HFFc6 (cell line): ENCODE data around the gene OVOL2. TPM values are rescaled to one million over a fixed set of nuclear protein-coding genes. Genes with fewer than 3 reads are reported as not detected.

Experiments
- DNase-seq: peaks from one replicate; pipeline ENCODE4 v3.0.0-alpha.2; 2018
- H3K27ac Mint-ChIP-seq: 2 replicates; pipeline ENCODE4 v1.8.0; 2020; ENCODE audit warnings: mild to moderate bottlenecking, mixed read lengths
- H3K27me3 Mint-ChIP-seq: 2 replicates; pipeline ENCODE4 v1.8.0; 2021; ENCODE audit warnings: mild to moderate bottlenecking, moderate library complexity, mixed read lengths; ENCODE audit not compliant: insufficient read depth
- H3K36me3 Mint-ChIP-seq: 2 replicates; pipeline ENCODE4 v1.8.0; 2021; ENCODE audit warnings: low read depth, mixed read lengths
- H3K4me1 Mint-ChIP-seq: 2 replicates; pipeline ENCODE4 v1.8.0; 2020; ENCODE audit warnings: low read depth, mixed read lengths
- H3K4me3 Mint-ChIP-seq: 2 replicates; pipeline ENCODE4 v1.8.0; 2020; ENCODE audit warnings: mild to moderate bottlenecking, moderate library complexity, mixed read lengths
- H3K9me3 Mint-ChIP-seq: 2 replicates; pipeline ENCODE4 v1.8.0; 2020; ENCODE audit warnings: mild to moderate bottlenecking, mixed read lengths
- CTCF ChIP-seq: fragments of 200-600 bp; sonication (generic); IDR thresholded peaks from 2 replicates; pipeline ENCODE4 v1.5.0; 2021; ENCODE audit warnings: antibody characterized with exemption, mild to moderate bottlenecking
- total RNA-seq, 6 experiments: library from RNA; stranded (reverse); fragmentation: NEBNext Ultra II Directional; extraction: Animal tissue kit (Norgen Biotek cat#: 25700); gene quantifications; 2 replicates in 1 of 6; 3 replicates in 5 of 6; pipeline ENCODE4 v1.2.3, GENCODE V29; 2021

The OVOL2 gene
- total RNA-seq, 6 experiments from 2014 or later = not detected

- Mint-ChIP-seq H3K9me3 (no peaks in the 10 kb centered on the region), H3K27me3 (peaks cover 8% of the 10 kb centered on the region), H3K4me1 (peaks cover under 1% of the 10 kb centered on the region; the same call in 1 of the 2 replicates), H3K36me3 (no peaks in the 10 kb centered on the region), H3K27ac (no peak overlapping the region), H3K4me3 (no peak overlapping the region)
- no peak for TF ChIP-seq CTCF
- no peak for DNase-seq
Observed at GRCh38 chr20:18016772-18017171, 40.9 kb downstream of the OVOL2 start.

- Mint-ChIP-seq H3K36me3 (no peaks in the 10 kb centered on the region), H3K4me3 (no peak overlapping the region), H3K27me3 (peaks cover 6% of the 10 kb centered on the region), H3K4me1 (peaks cover 6% of the 10 kb centered on the region; the same call in 1 of the 2 replicates), H3K27ac (no peak overlapping the region), H3K9me3 (no peaks in the 10 kb centered on the region)
- no peak for TF ChIP-seq CTCF
- no peak for DNase-seq
Observed at GRCh38 chr20:18014411-18014810, 43.3 kb downstream of the OVOL2 start.

- Mint-ChIP-seq H3K27ac (no peak overlapping the region), H3K27me3 (peaks cover 2% of the 10 kb centered on the region), H3K4me1 (peaks cover 6% of the 10 kb centered on the region; the same call in 1 of the 2 replicates), H3K4me3 (no peak overlapping the region), H3K36me3 (no peaks in the 10 kb centered on the region), H3K9me3 (no peaks in the 10 kb centered on the region)
- no peak for DNase-seq
- no peak for TF ChIP-seq CTCF
Observed at GRCh38 chr20:18012901-18013300, 44.8 kb downstream of the OVOL2 start.

GRCh38 chr20:18011951-18012645 is 45.6 kb downstream of the OVOL2 start:
- Mint-ChIP-seq H3K27me3 (peaks cover 2% of the 10 kb centered on the region), H3K4me3 (no peak overlapping the region), H3K4me1 (peaks cover 6% of the 10 kb centered on the region; the same call in 1 of the 2 replicates), H3K36me3 (no peaks in the 10 kb centered on the region), H3K27ac (no peak overlapping the region), H3K9me3 (no peaks in the 10 kb centered on the region)
- no peak for DNase-seq
- TF ChIP-seq CTCF = no peak

GRCh38 chr20:18011482-18011881 is 46.2 kb downstream of the OVOL2 start:
- Mint-ChIP-seq H3K27me3 (peaks cover under 1% of the 10 kb centered on the region), H3K36me3 (no peaks in the 10 kb centered on the region), H3K27ac (no peak overlapping the region), H3K4me3 (no peak overlapping the region), H3K4me1 (peaks cover 6% of the 10 kb centered on the region; the same call in 1 of the 2 replicates), H3K9me3 (no peaks in the 10 kb centered on the region)
- TF ChIP-seq CTCF = no peak
- DNase-seq = no peak
